Neural cell (in vitro differentiated cells): ENCODE results near the gene DOCK4. TPM values are rescaled to one million over a fixed set of nuclear protein-coding genes. Genes with fewer than 3 reads are reported as not detected.

ENCODE experiments used
- H2AFZ ChIP-seq: fragments of 200-600, 300-800 bp; sonication (generic), shearing (Covaris generic); 2 replicates; pipeline ENCODE4 v1.6.0; 2014; ENCODE audit warnings: low read depth, mild to moderate bottlenecking, antibody characterized with exemption, low read length, moderate library complexity
- H3F3A ChIP-seq: fragments of 200-600 bp; shearing (Covaris generic); 2 replicates; pipeline ENCODE4 v1.6.1; 2016; ENCODE audit warnings: mild to moderate bottlenecking, moderate library complexity, mixed read lengths, antibody characterized with exemption, low read length; ENCODE audit not compliant: insufficient read depth, poor library complexity, severe bottlenecking
- H3K27ac ChIP-seq: fragments of 200-600, 300-800 bp; sonication (generic), shearing (Covaris generic); 2 replicates; pipeline ENCODE4 v1.5.1; 2014; ENCODE audit warnings: mild to moderate bottlenecking, low read length, moderate library complexity
- H3K27me3 ChIP-seq: fragments of 300-800, 200-600 bp; sonication (generic), shearing (Covaris generic); 2 replicates; pipeline ENCODE4 v1.6.0; 2014; ENCODE audit warnings: mild to moderate bottlenecking, low read depth, low read length, moderate library complexity; ENCODE audit not compliant: insufficient read depth
- H3K36me3 ChIP-seq: fragments of 300-800, 200-600 bp; sonication (generic), shearing (Covaris generic); 2 replicates; pipeline ENCODE4 v1.5.1; 2014; ENCODE audit warnings: mild to moderate bottlenecking, antibody characterized with exemption, low read length, moderate library complexity; ENCODE audit not compliant: insufficient read depth
- H3K4me2 ChIP-seq: fragments of 300-800, 200-600 bp; sonication (generic), shearing (Covaris generic); 2 replicates; pipeline ENCODE4 v1.6.0; 2014; ENCODE audit warnings: mild to moderate bottlenecking, low read length
- H3K4me3 ChIP-seq: fragments of 300-800, 200-600 bp; sonication (generic), shearing (Covaris generic); 2 replicates; pipeline ENCODE4 v1.5.1; 2014; ENCODE audit warnings: mild to moderate bottlenecking, low read length, moderate library complexity
- H3K79me2 ChIP-seq: fragments of 200-600 bp; shearing (Covaris generic); replicated peaks from 2 replicates; pipeline ENCODE4 v1.6.0; 2014; ENCODE audit warnings: mild to moderate bottlenecking, low read length, moderate library complexity; ENCODE audit not compliant: insufficient read depth
- H3K9ac ChIP-seq: fragments of 300-800, 200-600 bp; sonication (generic), shearing (Covaris generic); 2 replicates; pipeline ENCODE4 v1.6.1; 2016; ENCODE audit warnings: mild to moderate bottlenecking, low read length, mixed read lengths
- H3K9me2 ChIP-seq: fragments of 200-600 bp; shearing (Covaris generic); 2 replicates; pipeline ENCODE4 v1.6.1; 2016; ENCODE audit warnings: mild to moderate bottlenecking, low read length, mixed read lengths; ENCODE audit not compliant: insufficient read depth
- H3K9me3 ChIP-seq: fragments of 200-600, 300-800 bp; sonication (generic), shearing (Covaris generic); 2 replicates; pipeline ENCODE4 v1.6.1; 2016; ENCODE audit warnings: mild to moderate bottlenecking, mixed run types, low read length, moderate library complexity, mixed read lengths
- H4K20me1 ChIP-seq: fragments of 200-600 bp; shearing (Covaris generic); 2 replicates; pipeline ENCODE4 v1.6.1; 2016; ENCODE audit warnings: mild to moderate bottlenecking, mixed run types; ENCODE audit not compliant: insufficient read depth
- EP300 ChIP-seq: fragments of 450-650 bp; conservative IDR thresholded peaks from 2 replicates; pipeline ENCODE4 v1.6.1; 2014; ENCODE audit warnings: antibody characterized with exemption, mild to moderate bottlenecking, moderate library complexity; ENCODE audit not compliant: poor library complexity, severe bottlenecking
- EZH2 ChIP-seq: fragments of 200-600, 300-800 bp; shearing (Covaris generic), sonication (generic); IDR thresholded peaks from 2 replicates; pipeline ENCODE4 v1.6.1; 2014; ENCODE audit warnings: antibody characterized with exemption, low read length, borderline replicate concordance, mild to moderate bottlenecking; ENCODE audit not compliant: insufficient read depth, poor library complexity, severe bottlenecking
- MXI1 ChIP-seq: fragments of 450-650 bp; conservative IDR thresholded peaks from 2 replicates; pipeline ENCODE4 v1.6.1; 2014; ENCODE audit warnings: antibody characterized with exemption, mild to moderate bottlenecking; ENCODE audit not compliant: poor library complexity, severe bottlenecking
- POLR2AphosphoS5 ChIP-seq: IDR thresholded peaks from 2 replicates; pipeline ENCODE4 v1.6.1; 2012
- RAD21 ChIP-seq: fragments of 450-650 bp; conservative IDR thresholded peaks from 2 replicates; pipeline ENCODE4 v1.6.1; 2014; ENCODE audit warnings: antibody characterized with exemption, mild to moderate bottlenecking, moderate library complexity
- SMC3 ChIP-seq: fragments of 450-650 bp; conservative IDR thresholded peaks from 2 replicates; pipeline ENCODE4 v1.6.1; 2014; ENCODE audit warnings: antibody characterized with exemption, mild to moderate bottlenecking, moderate library complexity; ENCODE audit not compliant: poor library complexity
- TAF1 ChIP-seq: IDR thresholded peaks from 2 replicates; pipeline ENCODE4 v1.6.1; 2012; ENCODE audit warnings: low read depth
- polyA plus RNA-seq: library from polyadenylated mRNA; depleted of rRNA; stranded (reverse); fragments of >200 nt; gene quantifications from 2 replicates; pipeline ENCODE4 v1.2.3, GENCODE V29; 2014
- TF ChIP-seq, protein P1 (sequence below): IDR thresholded peaks from 2 replicates; pipeline ENCODE4 v1.6.1; 2012; ENCODE audit warnings: borderline replicate concordance
- TF ChIP-seq, protein P2 (sequence below): fragments of 450-650 bp; IDR thresholded peaks from 2 replicates; pipeline ENCODE4 v1.5.1; 2014; ENCODE audit warnings: antibody characterized with exemption, mild to moderate bottlenecking, moderate library complexity; ENCODE audit not compliant: poor library complexity, severe bottlenecking

DOCK4 gene
- polyA plus RNA-seq, 1 donor from 2014 or later = 28.1 TPM

DNA sequence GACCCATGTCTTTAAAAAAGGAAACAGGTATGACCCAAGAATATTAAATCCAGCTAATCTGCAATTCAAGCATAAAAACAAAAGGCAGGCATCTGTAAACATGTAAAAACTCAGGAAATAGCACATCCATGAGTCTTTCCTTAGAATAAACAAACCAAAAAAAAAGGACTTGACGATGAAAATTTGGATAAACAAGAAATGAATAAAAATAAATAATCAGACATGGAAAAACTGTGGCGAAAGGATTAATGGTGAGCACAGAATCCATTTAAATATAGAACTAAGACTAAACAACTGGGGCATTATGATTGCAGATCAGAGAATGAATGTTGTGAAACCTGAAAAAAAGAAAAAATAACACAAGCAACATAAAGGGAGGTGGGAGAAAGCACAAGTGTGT, 170.1 kb downstream of the DOCK4 start:
- TF ChIP-seq MXI1 (no peak), POLR2AphosphoS5 (no peak), EZH2 (no peak), TAF1 (no peak), RAD21 (no peak), EP300 (no peak), SMC3 (no peak)
- TF ChIP-seq, protein P1, sequence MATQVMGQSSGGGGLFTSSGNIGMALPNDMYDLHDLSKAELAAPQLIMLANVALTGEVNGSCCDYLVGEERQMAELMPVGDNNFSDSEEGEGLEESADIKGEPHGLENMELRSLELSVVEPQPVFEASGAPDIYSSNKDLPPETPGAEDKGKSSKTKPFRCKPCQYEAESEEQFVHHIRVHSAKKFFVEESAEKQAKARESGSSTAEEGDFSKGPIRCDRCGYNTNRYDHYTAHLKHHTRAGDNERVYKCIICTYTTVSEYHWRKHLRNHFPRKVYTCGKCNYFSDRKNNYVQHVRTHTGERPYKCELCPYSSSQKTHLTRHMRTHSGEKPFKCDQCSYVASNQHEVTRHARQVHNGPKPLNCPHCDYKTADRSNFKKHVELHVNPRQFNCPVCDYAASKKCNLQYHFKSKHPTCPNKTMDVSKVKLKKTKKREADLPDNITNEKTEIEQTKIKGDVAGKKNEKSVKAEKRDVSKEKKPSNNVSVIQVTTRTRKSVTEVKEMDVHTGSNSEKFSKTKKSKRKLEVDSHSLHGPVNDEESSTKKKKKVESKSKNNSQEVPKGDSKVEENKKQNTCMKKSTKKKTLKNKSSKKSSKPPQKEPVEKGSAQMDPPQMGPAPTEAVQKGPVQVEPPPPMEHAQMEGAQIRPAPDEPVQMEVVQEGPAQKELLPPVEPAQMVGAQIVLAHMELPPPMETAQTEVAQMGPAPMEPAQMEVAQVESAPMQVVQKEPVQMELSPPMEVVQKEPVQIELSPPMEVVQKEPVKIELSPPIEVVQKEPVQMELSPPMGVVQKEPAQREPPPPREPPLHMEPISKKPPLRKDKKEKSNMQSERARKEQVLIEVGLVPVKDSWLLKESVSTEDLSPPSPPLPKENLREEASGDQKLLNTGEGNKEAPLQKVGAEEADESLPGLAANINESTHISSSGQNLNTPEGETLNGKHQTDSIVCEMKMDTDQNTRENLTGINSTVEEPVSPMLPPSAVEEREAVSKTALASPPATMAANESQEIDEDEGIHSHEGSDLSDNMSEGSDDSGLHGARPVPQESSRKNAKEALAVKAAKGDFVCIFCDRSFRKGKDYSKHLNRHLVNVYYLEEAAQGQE = no peak
- TF ChIP-seq, protein P2, sequence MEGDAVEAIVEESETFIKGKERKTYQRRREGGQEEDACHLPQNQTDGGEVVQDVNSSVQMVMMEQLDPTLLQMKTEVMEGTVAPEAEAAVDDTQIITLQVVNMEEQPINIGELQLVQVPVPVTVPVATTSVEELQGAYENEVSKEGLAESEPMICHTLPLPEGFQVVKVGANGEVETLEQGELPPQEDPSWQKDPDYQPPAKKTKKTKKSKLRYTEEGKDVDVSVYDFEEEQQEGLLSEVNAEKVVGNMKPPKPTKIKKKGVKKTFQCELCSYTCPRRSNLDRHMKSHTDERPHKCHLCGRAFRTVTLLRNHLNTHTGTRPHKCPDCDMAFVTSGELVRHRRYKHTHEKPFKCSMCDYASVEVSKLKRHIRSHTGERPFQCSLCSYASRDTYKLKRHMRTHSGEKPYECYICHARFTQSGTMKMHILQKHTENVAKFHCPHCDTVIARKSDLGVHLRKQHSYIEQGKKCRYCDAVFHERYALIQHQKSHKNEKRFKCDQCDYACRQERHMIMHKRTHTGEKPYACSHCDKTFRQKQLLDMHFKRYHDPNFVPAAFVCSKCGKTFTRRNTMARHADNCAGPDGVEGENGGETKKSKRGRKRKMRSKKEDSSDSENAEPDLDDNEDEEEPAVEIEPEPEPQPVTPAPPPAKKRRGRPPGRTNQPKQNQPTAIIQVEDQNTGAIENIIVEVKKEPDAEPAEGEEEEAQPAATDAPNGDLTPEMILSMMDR = no peak
- H3K36me3 ChIP-seq = no peaks in the 10 kb centered on the region
- no peak overlapping the region for H2AFZ ChIP-seq
- no peaks in the 10 kb centered on the region for H3K27me3 ChIP-seq
- no peak overlapping the region for H3K4me2 ChIP-seq
- H4K20me1 ChIP-seq = no peaks in the 10 kb centered on the region
- H3F3A ChIP-seq = no peaks in the 10 kb centered on the region
- H3K79me2 ChIP-seq = no peaks in the 10 kb centered on the region
- H3K9me3 ChIP-seq = no peaks in the 10 kb centered on the region
- no peak overlapping the region for H3K27ac ChIP-seq
- H3K9me2 ChIP-seq = no peaks in the 10 kb centered on the region
- H3K9ac ChIP-seq = no peak overlapping the region
- H3K4me3 ChIP-seq = no peak overlapping the region

DNA sequence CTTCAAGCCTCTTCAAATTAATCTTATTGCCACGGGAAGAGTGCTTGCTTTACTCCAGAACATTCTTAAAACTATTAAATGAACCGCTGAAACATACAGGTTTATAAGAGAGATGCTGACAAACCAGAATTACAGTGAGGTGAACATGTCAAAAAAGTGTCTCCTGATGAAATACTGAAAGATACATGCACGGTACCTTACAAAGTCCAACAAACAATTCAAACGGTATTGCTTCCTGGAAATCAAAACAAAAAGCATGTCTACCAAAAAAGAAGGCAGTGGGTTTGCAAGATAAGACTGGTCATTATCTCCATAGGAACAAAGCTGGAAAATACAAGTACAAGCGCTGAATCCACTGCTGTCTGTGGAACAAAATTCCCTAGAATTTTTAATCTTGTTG, 174.5 kb downstream of the DOCK4 start:
- Histone ChIP-seq H2AFZ (no peak overlapping the region), H3K4me2 (no peak overlapping the region), H3K9me3 (no peaks in the 10 kb centered on the region), H3K36me3 (no peaks in the 10 kb centered on the region), H3K27me3 (no peaks in the 10 kb centered on the region), H3K9me2 (no peaks in the 10 kb centered on the region), H4K20me1 (no peaks in the 10 kb centered on the region), H3K79me2 (no peaks in the 10 kb centered on the region), H3K4me3 (no peak overlapping the region), H3F3A (no peaks in the 10 kb centered on the region), H3K27ac (no peak overlapping the region), H3K9ac (no peak overlapping the region)
- no peak for TF ChIP-seq RAD21

DNA sequence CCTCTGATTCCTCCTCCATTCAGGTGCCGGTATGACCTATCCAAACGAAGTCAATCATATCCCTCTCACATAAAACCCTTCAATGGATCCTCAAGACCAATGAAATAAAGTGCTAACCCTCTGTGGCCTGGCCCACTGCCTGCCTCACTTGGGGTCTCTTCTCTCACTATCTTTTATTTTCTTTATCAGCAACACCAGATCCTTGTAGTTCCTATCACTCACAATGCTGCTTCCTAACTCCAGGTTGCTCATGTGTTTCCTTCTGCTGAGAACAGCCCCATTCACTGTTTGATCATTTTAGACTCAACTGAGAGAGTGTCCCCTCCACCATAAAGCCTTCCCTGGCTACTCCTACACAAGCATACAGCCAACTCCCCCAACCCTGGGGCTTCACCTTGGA, 180.6 kb downstream of the DOCK4 start:
- no peak overlapping the region for H3K4me2 ChIP-seq
- H3K79me2 ChIP-seq = no peaks in the 10 kb centered on the region
- H2AFZ ChIP-seq = no peak overlapping the region
- H3F3A ChIP-seq = no peaks in the 10 kb centered on the region
- H3K36me3 ChIP-seq = no peaks in the 10 kb centered on the region
- no peaks in the 10 kb centered on the region for H3K9me2 ChIP-seq
- H4K20me1 ChIP-seq = no peaks in the 10 kb centered on the region
- no peaks in the 10 kb centered on the region for H3K9me3 ChIP-seq
- H3K4me3 ChIP-seq = no peak overlapping the region
- H3K27ac ChIP-seq = no peak overlapping the region
- H3K27me3 ChIP-seq = no peaks in the 10 kb centered on the region
- no peak for TF ChIP-seq POLR2AphosphoS5
- TF ChIP-seq SMC3 = no peak
- no peak for TF ChIP-seq TAF1
- TF ChIP-seq EZH2 = no peak
- TF ChIP-seq MXI1 = no peak
- TF ChIP-seq EP300 = no peak
- TF ChIP-seq, protein P2 = no peak
- TF ChIP-seq, protein P1 = no peak
- no peak for TF ChIP-seq RAD21
- no peak overlapping the region for H3K9ac ChIP-seq
